ENCODE measurements around the gene CCDC27. TPM values are rescaled to one million over a fixed set of nuclear protein-coding genes. Genes with fewer than 3 reads are reported as not detected.

The CCDC27 gene
- total RNA-seq, 6 donors from 2014 or later, result not detected

GRCh38 chr1:3771108-3772026, 19.1 kb downstream of the CCDC27 start:
- ATAC-seq (ENCODE audit: low FRiP score in 2 of 2) (no peak), DNase-seq (peak in 1 of 2 donors; percentile 67)
- Histone ChIP-seq H3K27me3 (no peaks in the 10 kb centered on the region), H3K4me3 (peak overlapping the region; percentile 54 to 78 (median 64)), H3K9me3 (no peaks in the 10 kb centered on the region), H3K36me3 (no peaks in the 10 kb centered on the region), H3K27ac (peak overlapping the region in 1 of 4 donors; percentile 5), H3K4me1 (peaks cover 26 to 52% (median 43%) of the 10 kb centered on the region in 4 donors)
- 66 to 82% methylated on average over 17 to 26 of the region's 32 CpGs for WGBS, 2 donors
- TF ChIP-seq EP300 (IDR thresholded peaks at IDR 0.05) (no peak), POLR2A (IDR thresholded peaks at IDR 0.05) (no peak), POLR2AphosphoS5 (IDR thresholded peaks at IDR 0.05) (no peak)
- TF ChIP-seq, protein P1, sequence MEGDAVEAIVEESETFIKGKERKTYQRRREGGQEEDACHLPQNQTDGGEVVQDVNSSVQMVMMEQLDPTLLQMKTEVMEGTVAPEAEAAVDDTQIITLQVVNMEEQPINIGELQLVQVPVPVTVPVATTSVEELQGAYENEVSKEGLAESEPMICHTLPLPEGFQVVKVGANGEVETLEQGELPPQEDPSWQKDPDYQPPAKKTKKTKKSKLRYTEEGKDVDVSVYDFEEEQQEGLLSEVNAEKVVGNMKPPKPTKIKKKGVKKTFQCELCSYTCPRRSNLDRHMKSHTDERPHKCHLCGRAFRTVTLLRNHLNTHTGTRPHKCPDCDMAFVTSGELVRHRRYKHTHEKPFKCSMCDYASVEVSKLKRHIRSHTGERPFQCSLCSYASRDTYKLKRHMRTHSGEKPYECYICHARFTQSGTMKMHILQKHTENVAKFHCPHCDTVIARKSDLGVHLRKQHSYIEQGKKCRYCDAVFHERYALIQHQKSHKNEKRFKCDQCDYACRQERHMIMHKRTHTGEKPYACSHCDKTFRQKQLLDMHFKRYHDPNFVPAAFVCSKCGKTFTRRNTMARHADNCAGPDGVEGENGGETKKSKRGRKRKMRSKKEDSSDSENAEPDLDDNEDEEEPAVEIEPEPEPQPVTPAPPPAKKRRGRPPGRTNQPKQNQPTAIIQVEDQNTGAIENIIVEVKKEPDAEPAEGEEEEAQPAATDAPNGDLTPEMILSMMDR (IDR thresholded peaks at IDR 0.05), result no peak

- TF ChIP-seq POLR2A (IDR thresholded peaks at IDR 0.05) (peak in 1 of 4 donors; percentile 38), EP300 (IDR thresholded peaks at IDR 0.05) (no peak), POLR2AphosphoS5 (IDR thresholded peaks at IDR 0.05) (no peak)
- TF ChIP-seq, protein P1 (IDR thresholded peaks at IDR 0.05), result no peak
- H3K27ac ChIP-seq, result peak overlapping the region; percentile 61 to 74 (median 70)
- DNase-seq (peak; percentile 95 to 96), ATAC-seq (ENCODE audit: low FRiP score in 2 of 2) (peak; percentile 84 to 89)
- 0 to 2% methylated on average over 10 of the region's 61 CpGs for WGBS, 2 donors
- peak overlapping the region; percentile 54 to 78 (median 64) for H3K4me3 ChIP-seq
- H3K27me3 ChIP-seq, result no peaks in the 10 kb centered on the region
- H3K4me1 ChIP-seq, result peaks cover 26 to 58% (median 47%) of the 10 kb centered on the region in 4 donors
- no peaks in the 10 kb centered on the region for H3K36me3 ChIP-seq
- H3K9me3 ChIP-seq, result no peaks in the 10 kb centered on the region
Observed at GRCh38 chr1:3772027-3772714, 19.9 kb downstream of the CCDC27 start.

- peak; percentile 1 to 28 for ATAC-seq (ENCODE audit: low FRiP score in 2 of 2)
- no peaks in the 10 kb centered on the region for H3K27me3 ChIP-seq
- WGBS, 2 donors, result 17 to 42% methylated on average over 9 to 32 of the region's 55 CpGs
- TF ChIP-seq, protein P1 (IDR thresholded peaks at IDR 0.05), result no peak
- no peak for TF ChIP-seq EP300 (IDR thresholded peaks at IDR 0.05)
- TF ChIP-seq POLR2AphosphoS5 (IDR thresholded peaks at IDR 0.05), result no peak
- no peak for TF ChIP-seq POLR2A (IDR thresholded peaks at IDR 0.05)
- H3K36me3 ChIP-seq, result peaks cover 0 to under 1% (median 0%) of the 10 kb centered on the region in 4 donors
- peak within 1 kb of the TSS; percentile 54 to 78 (median 64) for H3K4me3 ChIP-seq
- H3K27ac ChIP-seq, result peak within 1 kb of the TSS; percentile 61 to 74 (median 70)
- DNase-seq, result peak; percentile 70 to 75
- peaks cover 26 to 58% (median 47%) of the 10 kb centered on the region in 4 donors for H3K4me1 ChIP-seq
- H3K9me3 ChIP-seq, result no peaks in the 10 kb centered on the region
Observed at GRCh38 chr1:3772715-3773571, 20.7 kb downstream of the CCDC27 start, which contains the start of gene SMIM1. Gene SMIM1, plus strand, starts transcription at chr1:3772749. Its CDS starts 2,625 bp downstream, at chr1:3775374.

DNA sequence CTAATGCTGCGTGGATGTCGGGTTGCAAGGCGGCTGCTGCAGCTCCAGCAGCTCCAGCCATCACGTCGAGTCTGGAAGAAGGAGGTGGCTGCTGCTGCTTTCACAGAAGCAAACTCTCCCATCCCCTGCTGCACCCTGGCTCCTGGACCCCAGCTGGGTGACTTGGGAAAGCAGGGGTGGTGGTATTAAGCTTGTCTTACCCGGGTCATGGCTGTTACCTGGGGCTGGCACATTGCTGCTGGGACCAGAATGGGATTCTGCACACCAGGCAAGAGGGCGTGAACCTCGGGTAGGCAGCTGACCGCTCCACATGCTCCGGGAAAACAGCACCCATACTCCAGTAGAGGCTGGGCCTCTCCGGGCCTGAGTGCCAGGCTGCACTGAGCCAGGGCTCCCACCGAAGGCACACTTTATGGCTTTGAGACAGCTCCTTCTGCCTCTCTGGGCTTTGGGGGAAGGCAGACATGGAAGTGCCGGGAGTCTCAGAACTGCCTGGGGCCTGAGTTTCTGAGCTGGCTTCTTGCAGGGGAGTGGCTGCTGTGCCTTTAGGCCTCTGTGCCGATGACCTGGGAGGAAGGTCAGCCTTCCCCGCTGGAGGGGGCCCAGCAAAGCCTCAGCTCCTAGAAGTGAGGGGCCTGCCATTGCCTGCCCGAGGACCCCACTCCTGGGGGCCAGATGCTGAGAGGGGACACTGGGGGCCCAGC, 21.5 kb downstream of the CCDC27 start:
- Histone ChIP-seq H3K27ac (peak overlapping the region in 3 of 4 donors; percentile 67 to 74 (median 73)), H3K36me3 (peaks cover 0 to 5% (median under 1%) of the 10 kb centered on the region in 4 donors), H3K27me3 (no peaks in the 10 kb centered on the region), H3K4me3 (peak overlapping the region in 3 of 4 donors; percentile 56 to 78 (median 73)), H3K9me3 (no peaks in the 10 kb centered on the region), H3K4me1 (peaks cover 26 to 58% (median 47%) of the 10 kb centered on the region in 4 donors)
- TF ChIP-seq, protein P1 (IDR thresholded peaks at IDR 0.05), result no peak
- TF ChIP-seq POLR2A (IDR thresholded peaks at IDR 0.05), result no peak
- no peak for TF ChIP-seq POLR2AphosphoS5 (IDR thresholded peaks at IDR 0.05)
- TF ChIP-seq EP300 (IDR thresholded peaks at IDR 0.05), result no peak
- 65% methylated on average over 15 of the region's 16 CpGs; no CpG with 5 or more reads in 1 of the 2 donors for WGBS, 2 donors
- no peak for ATAC-seq (ENCODE audit: low FRiP score in 2 of 2)
- peak in 1 of 2 donors; percentile 58 for DNase-seq
